HG03159 (cell line): ENCODE measurements around the gene PLCD1.

Experiments
- ATAC-seq: cut with Tn5 transposase; IDR thresholded peaks from one replicate; pipeline ENCODE4 v1.9.1; 2021; ENCODE audit warnings: mild to moderate bottlenecking, moderate library complexity; ENCODE audit not compliant: unreplicated experiment

PLCD1 gene

DNA sequence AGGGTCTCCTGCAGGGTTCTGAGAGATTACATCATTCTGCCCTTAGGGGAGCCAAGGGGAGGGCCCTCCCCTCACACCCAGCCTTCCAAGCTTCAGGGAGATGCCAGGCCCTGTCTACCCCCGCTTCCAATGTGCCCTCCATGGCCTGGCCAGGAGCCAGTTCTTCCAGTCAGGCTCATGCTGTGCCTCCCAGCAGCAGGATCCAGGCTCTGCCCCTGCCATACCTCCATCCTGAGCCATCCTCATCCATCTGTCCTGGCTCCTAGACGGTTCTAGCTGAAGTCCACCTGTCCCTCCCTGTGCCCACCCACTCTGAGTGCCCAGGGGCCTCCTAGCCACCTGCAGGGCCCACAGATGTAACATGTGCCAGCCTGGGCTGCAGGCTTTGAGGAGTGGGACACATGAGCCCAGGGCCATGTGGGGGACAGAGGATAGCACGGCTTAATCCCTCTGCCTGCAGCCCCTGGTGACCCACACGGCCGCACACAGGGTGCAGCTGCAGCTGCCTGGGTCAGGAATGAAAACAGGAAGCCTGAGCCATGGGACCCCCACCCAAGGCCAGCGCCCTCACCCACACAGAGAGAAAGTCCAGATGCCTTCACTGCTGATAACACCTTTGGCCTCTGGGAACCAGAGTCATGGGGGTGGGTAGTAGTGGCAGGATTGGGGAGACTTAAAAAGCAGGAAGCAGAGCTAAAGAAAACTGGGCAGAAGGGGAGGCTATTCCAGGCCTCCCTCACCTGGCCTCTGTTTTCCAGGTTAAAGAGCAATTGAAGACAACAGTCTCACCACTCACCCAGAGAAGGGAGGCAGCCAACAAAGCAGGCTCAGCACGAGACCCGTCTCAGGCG lies 11.8 kb downstream of the PLCD1 start:
- ATAC-seq: no peak

DNA sequence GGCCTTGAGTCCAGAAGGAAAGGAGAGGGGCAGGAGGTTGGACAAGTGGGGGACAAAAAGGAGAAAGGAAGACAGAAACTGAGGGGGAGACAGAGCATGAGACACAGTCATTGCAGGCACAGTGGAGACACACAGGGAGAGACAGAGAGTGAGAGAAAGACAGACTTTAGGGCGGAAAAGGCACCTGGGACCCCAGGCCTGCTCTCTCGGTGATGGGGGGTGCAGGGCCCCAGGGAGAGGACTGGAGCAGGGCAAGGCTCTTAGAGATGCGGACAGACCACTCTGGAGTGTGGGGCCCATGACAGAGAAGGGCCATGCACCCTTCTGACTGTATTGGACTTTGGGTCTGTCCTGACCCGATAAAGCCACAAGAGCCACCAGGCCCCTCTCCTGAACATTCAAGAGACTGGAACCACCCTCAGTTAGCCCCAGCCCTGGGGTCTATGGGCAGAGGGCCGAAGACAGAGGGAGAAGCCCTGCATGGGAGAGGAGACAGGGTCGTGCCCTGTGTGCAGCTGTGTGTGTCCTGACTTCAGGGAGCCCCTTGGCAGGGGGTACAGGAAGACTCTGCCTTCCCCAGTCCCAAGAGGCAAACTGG lies 12.5 kb downstream of the PLCD1 start:
- no peak for ATAC-seq

DNA sequence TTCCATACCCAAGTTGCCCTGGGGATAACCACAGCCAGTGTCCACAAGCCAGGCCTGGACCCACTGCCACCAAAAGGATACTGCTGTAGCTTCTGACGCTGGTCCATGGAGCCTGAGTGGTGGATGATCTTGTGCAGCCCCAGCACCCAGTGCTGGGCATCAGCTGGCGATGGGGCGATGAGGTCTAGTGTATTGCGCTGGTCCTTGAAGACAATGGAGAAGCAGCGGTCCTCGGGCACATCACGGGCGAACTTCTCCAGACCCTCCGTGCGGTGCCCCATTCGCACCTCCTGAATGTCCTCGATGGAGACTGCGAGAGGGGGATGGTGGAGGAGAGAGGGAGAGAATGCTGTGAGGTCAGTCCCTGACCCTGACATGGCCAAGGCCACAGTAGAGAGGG lies 13.0 kb downstream of the PLCD1 start:
- no peak for ATAC-seq

DNA sequence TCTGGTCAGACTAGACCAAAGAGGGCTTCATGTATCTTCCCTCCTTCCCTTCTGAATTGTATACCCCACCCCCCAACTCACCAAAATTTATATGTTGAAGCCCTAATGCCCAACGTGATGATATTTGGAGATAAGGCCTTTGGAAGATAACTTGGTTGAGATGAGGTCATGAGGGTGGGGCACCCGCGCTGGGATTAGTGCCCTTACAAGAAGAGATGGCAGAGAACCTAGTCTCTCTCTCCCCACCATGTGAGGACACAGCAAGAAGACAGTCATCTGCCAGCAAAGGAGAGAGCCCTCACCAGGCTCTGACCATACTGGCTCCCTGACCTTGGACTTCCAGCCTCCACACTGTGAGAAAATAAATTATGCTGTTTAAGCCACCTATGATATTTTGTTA lies 13.5 kb downstream of the PLCD1 start:
- ATAC-seq: no peak

GRCh38 chr3:38015485-38015884 lies 14.0 kb downstream of the PLCD1 start:
- no peak for ATAC-seq

DNA sequence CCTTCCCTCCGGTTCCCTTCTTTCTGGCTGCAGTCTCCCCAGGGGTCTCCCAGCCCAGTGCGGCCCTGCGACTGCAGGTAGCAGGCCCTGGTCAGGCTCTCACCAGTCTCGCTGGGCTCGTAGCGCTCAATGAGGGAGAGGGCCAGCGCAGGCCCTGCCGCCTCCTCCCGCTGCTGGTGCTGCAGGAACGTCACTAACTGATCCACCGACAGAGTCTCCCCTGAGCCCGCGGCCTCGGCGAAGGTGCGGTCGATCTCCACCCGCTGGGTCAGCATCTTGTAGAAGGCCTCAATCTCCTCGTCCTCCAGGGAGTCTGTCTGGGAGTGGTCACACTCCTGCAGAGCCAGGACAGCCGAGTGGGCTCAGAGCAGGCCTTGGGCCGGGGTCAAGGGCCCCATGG lies 18.3 kb downstream of the PLCD1 start:
- no peak for ATAC-seq

GRCh38 chr3:38009807-38010591 lies 19.4 kb downstream of the PLCD1 start:
- ATAC-seq: no peak

- ATAC-seq: no peak
These were observed 20.4 kb downstream of the PLCD1 start for GRCh38 chr3:38008971-38009580.

GRCh38 chr3:38008191-38008701 lies 21.2 kb downstream of the PLCD1 start:
- ATAC-seq: no peak

DNA sequence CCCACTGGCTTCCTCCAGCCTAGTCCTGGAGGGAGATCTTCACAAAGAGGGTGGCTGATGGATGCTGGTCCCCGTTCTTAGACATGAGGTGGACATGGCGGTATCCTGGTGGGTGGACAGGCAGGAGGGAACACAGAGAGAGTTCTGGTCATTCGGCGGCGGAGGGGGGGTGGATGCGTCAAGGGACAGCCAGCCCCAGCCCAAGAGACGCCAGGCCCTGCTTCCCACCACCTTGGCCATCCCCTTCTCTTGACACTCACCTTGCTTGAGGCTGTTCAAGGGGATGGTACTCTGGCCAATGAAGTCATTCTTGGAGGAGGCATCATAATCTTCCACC lies 21.7 kb downstream of the PLCD1 start:
- no peak for ATAC-seq

GRCh38 chr3:38006445-38006995 lies 22.9 kb downstream of the PLCD1 start:
- no peak for ATAC-seq

DNA sequence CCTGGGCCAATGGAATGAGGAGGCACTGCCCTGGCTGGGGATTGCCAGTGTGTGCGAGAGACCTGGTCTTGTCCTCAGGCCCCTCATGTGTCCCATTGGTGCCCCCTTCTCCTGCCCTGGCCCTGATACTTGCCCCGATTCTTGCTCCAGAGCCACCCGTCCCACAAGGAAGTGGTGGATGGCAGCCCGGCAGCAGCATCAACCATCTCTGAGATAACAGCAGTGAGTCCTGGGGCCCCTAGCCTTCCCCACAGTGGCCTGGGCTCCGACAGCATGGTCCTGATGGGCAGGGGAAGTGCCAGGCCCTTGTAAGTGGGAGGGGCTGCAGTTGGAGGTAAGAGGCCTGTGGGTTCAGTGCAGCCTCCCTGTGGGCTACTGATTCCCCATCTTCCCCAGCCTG lies 23.4 kb downstream of the PLCD1 start:
- ATAC-seq: no peak

DNA sequence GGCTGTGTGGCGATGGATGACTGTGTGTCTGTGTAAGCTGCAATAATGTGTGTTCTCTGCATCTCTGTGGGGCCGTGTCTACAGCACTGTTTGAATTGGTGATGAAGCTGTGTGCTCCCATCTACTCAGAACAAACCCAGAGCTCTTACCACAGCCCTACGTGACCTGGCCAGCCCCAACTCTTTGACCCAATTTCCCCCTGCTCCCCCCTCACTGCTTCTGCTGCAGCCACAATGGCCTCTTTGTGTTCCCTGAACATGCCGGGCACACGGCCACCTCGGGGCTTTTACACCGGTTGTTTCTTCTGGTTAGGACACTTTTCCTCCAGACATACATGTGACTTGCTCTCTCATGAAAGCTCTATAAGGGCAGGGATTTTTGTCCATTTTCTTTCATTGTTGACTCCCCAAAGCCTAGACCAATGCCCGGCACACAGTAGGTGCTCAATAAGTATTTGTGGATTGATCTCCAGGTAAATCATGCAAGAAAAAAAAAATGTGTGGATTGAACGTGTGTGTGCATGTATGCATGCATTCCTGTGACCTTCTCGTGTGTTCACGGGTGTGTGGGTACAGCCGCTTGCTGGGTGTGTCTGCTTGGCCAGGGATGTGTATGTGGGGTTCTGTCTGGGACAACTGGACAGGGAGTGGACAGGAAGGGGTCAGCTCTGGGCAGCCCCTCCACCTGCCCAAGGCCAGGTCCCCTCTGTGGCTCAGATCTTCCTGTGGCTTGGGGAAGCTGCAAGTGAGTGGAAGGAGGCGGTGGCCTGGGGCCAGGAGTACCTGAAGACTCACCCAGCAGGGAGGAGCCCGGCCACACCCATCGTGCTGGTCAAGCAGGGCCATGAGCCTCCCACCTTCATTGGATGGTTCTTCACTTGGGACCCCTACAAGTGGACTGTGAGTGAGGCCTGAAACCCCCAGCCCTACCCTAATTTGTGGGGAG lies 24.1 kb downstream of the PLCD1 start:
- no peak for ATAC-seq

GRCh38 chr3:38004415-38005075 lies 24.9 kb downstream of the PLCD1 start:
- no peak for ATAC-seq

DNA sequence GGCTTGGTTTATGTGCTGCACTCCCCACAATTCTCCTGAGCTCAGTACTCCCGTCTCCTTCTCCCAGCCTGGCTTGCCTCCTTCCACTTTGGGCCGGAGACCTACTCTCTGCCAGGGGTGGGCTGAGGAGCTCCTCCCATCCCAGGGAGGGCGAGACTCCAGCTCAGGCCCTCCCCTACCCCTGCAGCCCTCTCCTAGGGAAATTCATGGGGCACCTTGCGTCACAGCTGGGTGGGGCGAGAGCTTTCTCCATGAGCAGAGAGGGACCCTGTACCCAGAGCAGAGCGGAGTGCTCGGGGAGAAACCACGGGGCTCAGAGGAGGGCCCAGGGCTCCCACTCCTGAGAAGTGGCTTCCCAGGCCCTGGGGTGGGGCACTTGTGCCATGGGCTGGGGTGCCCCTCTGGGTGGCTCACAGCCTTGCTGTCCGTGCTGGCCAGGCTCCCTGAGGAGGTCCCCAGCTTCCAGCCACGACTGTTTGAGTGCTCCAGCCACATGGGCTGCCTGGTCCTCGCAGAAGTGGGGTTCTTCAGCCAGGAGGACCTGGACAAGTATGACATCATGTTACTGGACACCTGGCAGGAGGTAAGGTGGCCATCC lies 25.5 kb downstream of the PLCD1 start:
- ATAC-seq: no peak

DNA sequence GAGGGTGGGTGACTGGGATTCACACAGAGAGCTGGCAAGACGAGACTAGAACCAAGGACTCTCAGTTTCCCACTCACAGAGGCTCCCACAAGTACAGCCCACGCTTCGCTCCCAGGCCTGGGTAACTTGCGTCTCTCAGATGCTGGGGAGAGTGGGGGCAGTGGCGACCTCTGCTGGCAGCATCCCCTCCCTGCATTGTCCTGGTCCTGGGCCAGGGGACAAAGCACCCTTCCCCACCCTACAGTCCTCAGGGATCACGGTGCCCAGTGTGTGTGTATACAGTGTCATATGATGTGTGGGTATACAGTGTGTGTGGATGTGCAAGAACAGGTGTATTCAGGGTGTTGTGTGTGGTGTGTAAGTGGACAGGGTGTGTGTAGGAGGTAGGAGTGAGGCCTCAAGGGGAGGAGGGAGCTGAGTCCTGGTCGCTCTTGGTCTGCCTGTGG lies 26.0 kb downstream of the PLCD1 start:
- no peak for ATAC-seq

DNA sequence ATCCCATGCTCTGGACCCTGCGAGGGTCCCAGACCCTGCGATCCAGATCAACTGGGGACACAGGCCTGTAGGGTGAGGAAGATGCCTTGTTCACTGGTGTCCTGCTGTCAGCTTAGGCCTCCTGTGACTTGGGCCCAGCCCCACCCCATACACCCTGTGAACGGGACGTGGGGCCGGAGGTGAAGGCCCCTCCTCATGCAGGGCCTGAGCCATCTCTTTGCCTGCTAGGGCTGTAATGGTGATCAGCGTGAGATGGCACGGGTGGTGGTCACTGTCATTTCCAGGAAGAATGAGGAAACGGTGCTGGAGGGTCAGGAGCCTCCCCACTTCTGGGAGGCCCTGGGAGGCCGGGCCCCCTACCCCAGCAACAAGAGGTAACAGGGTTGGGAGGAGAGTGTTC lies 26.5 kb downstream of the PLCD1 start:
- no peak for ATAC-seq

GRCh38 chr3:38002291-38002876 lies 27.1 kb downstream of the PLCD1 start:
- no peak for ATAC-seq
